Measurements from ENCODE around the gene ATP4A. TPM values are rescaled to one million over a fixed set of nuclear protein-coding genes. Genes with fewer than 3 reads are reported as not detected.
"Not testable (repeated sequence)": the region's sequence is repeated elsewhere in the genome, so short reads cannot be mapped to it uniquely, and the experiment has no call there.

Gene ATP4A
- total RNA-seq = not detected

DNA sequence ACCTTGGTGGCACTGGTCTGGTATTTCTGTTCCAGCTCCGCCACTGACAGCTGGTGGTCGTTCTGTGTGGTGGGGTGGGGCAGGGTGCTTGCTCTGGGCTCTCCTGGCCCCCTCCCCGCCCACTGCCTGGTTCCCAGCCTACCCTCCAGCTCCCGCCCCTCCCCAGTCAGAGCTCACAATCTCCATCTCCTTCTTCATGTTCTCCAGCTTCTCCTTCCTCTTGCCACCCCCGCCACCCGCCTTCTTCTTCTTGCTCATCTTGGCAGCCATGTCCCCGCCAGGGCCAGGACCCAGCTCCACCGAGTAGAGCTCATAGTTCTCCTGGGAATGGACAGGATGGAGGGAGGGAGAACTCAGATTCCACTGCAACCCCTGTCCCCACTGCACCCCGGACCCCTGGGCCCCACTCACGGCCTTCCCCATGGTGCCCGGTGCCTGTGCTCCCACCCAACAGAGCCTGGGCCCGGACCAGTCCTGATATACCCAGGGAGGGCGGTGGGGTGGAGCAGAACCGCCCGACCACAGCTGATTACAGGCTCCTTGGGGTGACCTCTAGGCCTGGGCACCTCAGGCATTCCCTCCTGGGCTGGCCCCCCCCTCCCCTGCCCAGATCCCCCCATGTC, at the start of gene ATP4A:
Gene ATP4A (minus strand): TSS at position 452 of the 623 bp plus-strand sequence. CDS start 29 bp downstream, at position 423.
- no peak for DNase-seq
- H3K4me1 Mint-ChIP-seq = peaks cover 3% of the 10 kb centered on the region
- intact Hi-C loops (cut with DNase I, micrococcal nuclease) = no loop called here
- no peak within 1 kb of the TSS for H3K27ac Mint-ChIP-seq
- ChIA-PET POLR2A (no interaction called here), CTCF (interaction anchor here (0.5 to 1.2 kb wide), 3 partner anchors 15 to 26 kb away, joined by 3 read pairs; no protein-coding TSS in a partner anchor)
- ATAC-seq = no peak
- H3K4me3 Mint-ChIP-seq = no peak within 1 kb of the TSS
- H3K36me3 Mint-ChIP-seq (ENCODE audit: low read depth) = no peaks in the 10 kb centered on the region
- peaks cover 48% of the 10 kb centered on the region for H3K27me3 Mint-ChIP-seq
- no peaks in the 10 kb centered on the region for H3K9me3 Mint-ChIP-seq (ENCODE audit: low read depth)

DNA sequence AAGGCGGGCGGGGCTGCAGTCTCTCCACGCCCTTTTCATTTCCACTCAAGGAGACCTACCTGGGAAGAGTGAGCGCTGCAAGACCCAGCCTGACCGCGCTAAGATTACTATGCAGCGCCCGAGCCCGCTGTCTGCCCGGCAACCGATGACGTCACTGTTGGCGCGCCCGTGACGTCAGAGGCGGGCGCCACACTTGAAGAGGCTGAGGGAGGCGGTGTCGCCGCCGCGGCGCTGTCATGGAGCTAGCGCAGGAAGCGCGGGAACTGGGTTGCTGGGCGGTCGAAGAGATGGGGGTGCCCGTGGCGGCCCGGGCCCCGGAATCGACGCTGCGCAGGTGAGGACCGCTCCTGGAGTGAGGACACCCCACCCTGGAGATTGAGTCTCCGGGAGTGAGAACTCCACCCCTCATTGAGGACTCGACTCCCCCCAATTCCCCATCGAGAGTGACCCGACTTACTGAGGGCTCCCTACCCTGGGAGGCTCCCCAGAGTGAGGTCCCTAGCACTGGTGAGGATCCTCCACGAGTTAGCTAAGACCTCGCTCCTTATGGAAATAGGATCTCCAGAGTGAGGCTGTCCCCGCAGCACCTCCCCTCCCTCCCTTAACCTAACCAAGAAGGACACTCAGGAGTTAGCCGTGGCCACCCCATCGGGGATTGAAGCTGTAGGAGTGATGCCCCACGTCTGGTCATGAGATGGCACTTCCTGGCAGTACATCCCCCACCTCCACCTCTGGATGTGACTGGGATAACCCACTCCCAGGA, 49.3 kb upstream of the ATP4A start, which contains the start of gene HAUS5:
Gene HAUS5 (plus strand): TSS at position 177 of the 763 bp plus-strand sequence. CDS start 60 bp downstream, at position 237.
- intact Hi-C loops (cut with DNase I, micrococcal nuclease) = loop anchor here (1.0 to 5.0 kb wide), 8 partner anchors 16 to 343 kb away; partner anchors contain the start of genes COX6B1 (in 1 of the 2) and TMEM147 (in 1 of the 2)
- peak; percentile 96 for ATAC-seq
- POLR2A ChIA-PET = interaction anchor here (0.7 to 1.0 kb wide), 2 partner anchors 16 to 36 kb away, joined by 3 to 8 read pairs; no protein-coding TSS in a partner anchor
- Mint-ChIP-seq H3K4me1 (peaks cover 23% of the 10 kb centered on the region), H3K4me3 (peak within 1 kb of the TSS; percentile 81), H3K27ac (peak within 1 kb of the TSS; percentile 90), H3K9me3 (ENCODE audit: low read depth) (peaks cover 8% of the 10 kb centered on the region), H3K27me3 (no peaks in the 10 kb centered on the region), H3K36me3 (ENCODE audit: low read depth) (peaks cover 12% of the 10 kb centered on the region)
- peak; percentile 98 for DNase-seq
- CTCF ChIA-PET = interaction anchor here (0.6 to 1.4 kb wide), 8 partner anchors 11 to 494 kb away, joined by 3 to 5 read pairs (median 4); no protein-coding TSS in a partner anchor

DNA sequence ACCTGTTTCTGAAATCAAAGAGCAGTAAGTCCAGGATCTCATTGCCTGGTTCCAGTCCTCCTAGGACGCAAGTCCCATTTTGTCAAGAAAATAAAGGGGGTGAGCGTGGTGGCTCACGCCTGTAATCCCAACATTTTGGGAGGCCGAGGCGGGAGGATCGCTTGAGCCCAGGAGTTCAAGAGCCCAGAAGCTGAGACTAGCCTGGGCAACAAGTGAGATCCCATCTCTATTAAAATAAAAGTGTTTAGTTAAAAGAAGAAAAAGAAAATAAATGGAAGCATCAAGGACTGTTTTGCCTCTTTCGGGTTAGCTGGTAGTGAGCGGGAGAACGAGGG, 48.7 kb upstream of the ATP4A start:
- no peak for ATAC-seq
- intact Hi-C loops (cut with DNase I, micrococcal nuclease) = loop anchor here (1.0 to 5.0 kb wide), 8 partner anchors 16 to 343 kb away; partner anchors contain the start of genes COX6B1 (in 1 of the 2) and TMEM147 (in 1 of the 2)
- POLR2A ChIA-PET = interaction anchor here (1.0 kb wide), 1 partner anchor 16 kb away, joined by 3 read pairs; no protein-coding TSS in a partner anchor
- Mint-ChIP-seq H3K4me3 (peak overlapping the region; percentile 81), H3K9me3 (ENCODE audit: low read depth) (peaks cover 11% of the 10 kb centered on the region), H3K27ac (peak overlapping the region; percentile 90), H3K27me3 (no peaks in the 10 kb centered on the region), H3K4me1 (peaks cover 23% of the 10 kb centered on the region), H3K36me3 (ENCODE audit: low read depth) (peaks cover 12% of the 10 kb centered on the region)
- CTCF ChIA-PET = interaction anchor here (0.6 to 1.4 kb wide), 7 partner anchors 10 to 494 kb away, joined by 3 to 5 read pairs (median 3); no protein-coding TSS in a partner anchor
- DNase-seq = no peak

DNA sequence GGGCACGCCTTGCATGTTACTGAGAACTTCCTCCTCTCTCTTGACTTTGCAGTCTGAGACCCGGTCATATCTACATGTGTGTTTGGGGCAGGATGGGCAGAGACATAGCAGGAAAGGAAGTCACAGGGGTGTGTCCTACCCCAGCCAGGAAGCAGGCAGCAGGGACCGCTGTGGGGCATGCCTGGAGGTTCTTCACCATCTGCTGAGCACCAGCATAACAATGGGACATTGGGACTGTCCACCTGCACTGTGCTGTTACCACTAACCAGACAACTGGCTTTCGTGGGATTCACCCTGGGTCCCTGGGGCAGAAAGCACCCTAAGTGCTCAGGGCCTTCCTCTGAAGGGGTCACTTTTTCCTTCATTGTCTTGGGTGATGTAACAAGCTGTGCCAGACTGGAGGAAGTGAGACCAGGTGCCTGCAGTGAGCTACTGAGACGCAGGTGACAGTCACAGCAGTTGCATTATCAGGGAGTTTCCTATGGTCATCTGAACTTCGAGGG, 46.4 kb upstream of the ATP4A start:
- peaks cover 11% of the 10 kb centered on the region for H3K9me3 Mint-ChIP-seq (ENCODE audit: low read depth)
- intact Hi-C loops (cut with DNase I, micrococcal nuclease) = loop anchor here in 1 of 2 experiments (5.0 kb wide), 1 partner anchor 258 kb away; no protein-coding TSS in a partner anchor
- peak overlapping the region; percentile 44 for H3K27ac Mint-ChIP-seq
- H3K27me3 Mint-ChIP-seq = no peaks in the 10 kb centered on the region
- DNase-seq = peak; percentile 35
- ChIA-PET CTCF (no interaction called here), POLR2A (interaction anchor here (0.7 kb wide), 1 partner anchor 12 kb away, joined by 3 read pairs; no protein-coding TSS in a partner anchor)
- H3K36me3 Mint-ChIP-seq (ENCODE audit: low read depth) = peaks cover 1% of the 10 kb centered on the region
- no peak overlapping the region for H3K4me3 Mint-ChIP-seq
- peaks cover 23% of the 10 kb centered on the region for H3K4me1 Mint-ChIP-seq
- peak; percentile 15 for ATAC-seq

DNA sequence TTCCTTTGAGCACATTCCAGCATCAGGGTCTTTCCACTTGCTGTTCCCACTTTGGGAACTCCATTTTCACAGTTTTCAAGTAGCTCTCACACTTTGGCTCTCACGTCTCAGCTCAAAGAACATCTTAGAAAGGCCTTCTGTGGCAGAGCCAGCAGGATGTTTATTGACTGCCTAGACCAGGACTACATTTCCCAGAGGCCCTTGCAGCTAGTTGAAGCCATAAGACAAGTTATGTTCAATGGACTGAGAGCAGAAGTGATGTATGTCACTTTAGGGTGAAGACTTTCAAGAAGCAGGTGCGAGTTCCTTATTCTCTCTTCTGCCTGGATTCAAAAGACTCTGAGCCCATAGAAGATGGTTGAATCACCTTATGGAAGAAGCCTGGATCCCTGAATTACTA, 44.8 kb upstream of the ATP4A start:
- POLR2A ChIA-PET = no interaction called here
- Mint-ChIP-seq H3K36me3 (ENCODE audit: low read depth) (no peaks in the 10 kb centered on the region), H3K4me3 (no peak overlapping the region), H3K27me3 (no peaks in the 10 kb centered on the region), H3K9me3 (ENCODE audit: low read depth) (peaks cover 11% of the 10 kb centered on the region), H3K27ac (peak overlapping the region; percentile 16), H3K4me1 (peaks cover 19% of the 10 kb centered on the region)
- CTCF ChIA-PET = interaction anchor here (1.0 to 1.2 kb wide), 2 partner anchors 16 to 58 kb away, joined by 3 to 4 read pairs; no protein-coding TSS in a partner anchor
- peak; percentile 21 for DNase-seq
- intact Hi-C loops (cut with DNase I, micrococcal nuclease) = no loop called here
- ATAC-seq = no peak

DNA sequence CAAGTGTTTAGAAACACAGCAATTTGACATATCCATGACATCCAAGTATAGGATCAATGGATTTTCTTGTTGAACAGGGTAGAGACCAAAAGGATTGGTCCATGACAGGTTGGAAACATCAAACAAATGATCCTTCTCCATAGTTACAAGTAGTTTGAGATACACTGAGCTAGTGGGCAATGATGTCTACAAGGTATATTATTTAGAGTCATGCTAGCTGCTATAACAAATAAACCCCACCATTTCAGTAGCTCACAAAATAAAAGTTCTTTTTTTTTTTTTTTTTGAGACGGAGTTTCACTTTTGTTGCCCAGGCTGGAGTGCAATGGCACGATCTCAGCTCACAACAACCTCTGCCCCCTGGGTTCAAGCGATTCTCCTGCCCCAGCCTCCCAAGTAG, 44.2 kb upstream of the ATP4A start:
- H3K27me3 Mint-ChIP-seq = no peaks in the 10 kb centered on the region
- H3K4me1 Mint-ChIP-seq = peaks cover 19% of the 10 kb centered on the region
- H3K36me3 Mint-ChIP-seq (ENCODE audit: low read depth) = no peaks in the 10 kb centered on the region
- DNase-seq (no peak), ATAC-seq (no peak)
- H3K4me3 Mint-ChIP-seq = no peak overlapping the region
- ChIA-PET CTCF (interaction anchor here (1.2 kb wide), 1 partner anchor 58 kb away, joined by 4 read pairs; no protein-coding TSS in a partner anchor), POLR2A (no interaction called here)
- no peak overlapping the region for H3K27ac Mint-ChIP-seq
- intact Hi-C loops (cut with DNase I, micrococcal nuclease) = no loop called here
- H3K9me3 Mint-ChIP-seq (ENCODE audit: low read depth) = peaks cover 11% of the 10 kb centered on the region

DNA sequence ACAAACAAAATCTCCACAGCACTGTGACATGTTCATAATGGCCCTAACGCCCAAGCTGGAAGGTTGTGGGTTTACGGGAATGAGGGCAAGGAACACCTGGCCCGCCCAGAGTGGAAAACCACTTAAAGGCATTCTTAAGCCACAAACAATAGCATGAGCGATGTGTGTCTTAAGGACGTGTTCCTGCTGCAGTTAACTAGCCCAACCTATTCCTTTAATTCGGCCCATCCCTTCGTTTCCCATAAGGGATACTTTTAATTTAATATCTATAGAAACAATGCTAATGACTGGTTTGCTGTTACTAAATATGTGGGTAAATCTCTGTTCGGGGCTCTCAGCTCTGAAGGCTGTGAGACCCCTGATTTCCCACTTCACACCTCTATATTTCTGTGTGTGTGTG, 43.7 kb upstream of the ATP4A start:
- intact Hi-C loops (cut with DNase I, micrococcal nuclease) = not testable (repeated sequence)

DNA sequence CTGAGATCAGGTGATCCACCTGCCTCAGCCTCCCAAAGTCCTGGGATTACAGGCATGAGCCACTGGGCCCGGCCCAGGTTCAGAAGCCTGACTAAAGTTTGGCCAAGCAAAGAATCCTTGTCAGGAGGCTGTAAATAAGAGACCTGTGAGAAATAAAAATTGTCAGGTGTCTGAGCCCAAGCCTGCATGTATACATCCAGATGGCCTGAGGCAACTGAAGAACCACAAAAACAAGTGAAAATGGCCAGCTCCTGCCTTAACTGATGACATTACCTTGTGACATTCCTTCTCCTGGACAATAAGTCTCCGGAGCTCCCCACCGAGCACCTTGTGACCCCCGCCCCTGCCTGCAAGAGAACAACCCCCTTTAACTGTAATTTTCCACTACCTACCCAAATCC, 41.0 kb upstream of the ATP4A start:
- H3K9me3 Mint-ChIP-seq (ENCODE audit: low read depth) = peaks cover 11% of the 10 kb centered on the region
- H3K4me1 Mint-ChIP-seq; ATAC-seq; DNase-seq; intact Hi-C loops (cut with DNase I, micrococcal nuclease); H3K27ac Mint-ChIP-seq; H3K4me3 Mint-ChIP-seq; H3K36me3 Mint-ChIP-seq (ENCODE audit: low read depth); POLR2A ChIA-PET; H3K27me3 Mint-ChIP-seq: not testable (repeated sequence)
- CTCF ChIA-PET = interaction anchor here (0.7 to 1.1 kb wide), 2 partner anchors 20 to 330 kb away, joined by 3 to 4 read pairs; no protein-coding TSS in a partner anchor

More for the DNA sequence above, 43.7 kb upstream of the ATP4A start:
- Mint-ChIP-seq H3K4me1 (peaks cover 18% of the 10 kb centered on the region), H3K9me3 (ENCODE audit: low read depth) (peaks cover 11% of the 10 kb centered on the region)
- H3K27ac Mint-ChIP-seq; H3K27me3 Mint-ChIP-seq; DNase-seq; H3K36me3 Mint-ChIP-seq (ENCODE audit: low read depth); POLR2A ChIA-PET; ATAC-seq; H3K4me3 Mint-ChIP-seq: not testable (repeated sequence)
- CTCF ChIA-PET = interaction anchor here (1.2 kb wide), 1 partner anchor 57 kb away, joined by 4 read pairs; no protein-coding TSS in a partner anchor

DNA sequence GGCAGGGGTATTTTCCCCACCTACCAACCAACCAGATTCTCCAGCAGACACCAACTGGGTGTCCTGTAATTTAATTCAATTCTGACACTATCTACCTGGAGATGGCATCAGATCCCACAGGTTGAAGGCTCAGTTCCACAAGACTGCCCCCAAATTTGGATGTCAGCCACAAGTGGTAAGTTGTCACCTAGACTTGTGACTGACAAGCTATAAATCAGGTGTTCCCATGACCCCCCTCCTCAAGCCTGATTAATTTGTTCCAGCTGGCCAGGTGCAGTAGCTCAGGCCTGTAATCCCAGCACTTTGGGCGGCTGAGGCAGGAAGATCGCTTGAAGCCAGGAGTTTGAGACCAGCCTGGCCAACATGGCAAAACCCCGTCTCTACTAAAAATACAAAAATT, 38.5 kb upstream of the ATP4A start:
- Mint-ChIP-seq H3K9me3 (ENCODE audit: low read depth) (no peaks in the 10 kb centered on the region), H3K4me3 (no peak overlapping the region), H3K36me3 (ENCODE audit: low read depth) (no peaks in the 10 kb centered on the region), H3K27me3 (peaks cover 8% of the 10 kb centered on the region), H3K4me1 (no peaks in the 10 kb centered on the region), H3K27ac (no peak overlapping the region)
- CTCF ChIA-PET = interaction anchor here (0.8 to 1.1 kb wide), 2 partner anchors 9 to 10 kb away, joined by 3 read pairs; partner anchors contain the start of gene HAUS5
- DNase-seq (no peak), ATAC-seq (no peak)
- POLR2A ChIA-PET = no interaction called here
- intact Hi-C loops (cut with DNase I, micrococcal nuclease) = no loop called here

DNA sequence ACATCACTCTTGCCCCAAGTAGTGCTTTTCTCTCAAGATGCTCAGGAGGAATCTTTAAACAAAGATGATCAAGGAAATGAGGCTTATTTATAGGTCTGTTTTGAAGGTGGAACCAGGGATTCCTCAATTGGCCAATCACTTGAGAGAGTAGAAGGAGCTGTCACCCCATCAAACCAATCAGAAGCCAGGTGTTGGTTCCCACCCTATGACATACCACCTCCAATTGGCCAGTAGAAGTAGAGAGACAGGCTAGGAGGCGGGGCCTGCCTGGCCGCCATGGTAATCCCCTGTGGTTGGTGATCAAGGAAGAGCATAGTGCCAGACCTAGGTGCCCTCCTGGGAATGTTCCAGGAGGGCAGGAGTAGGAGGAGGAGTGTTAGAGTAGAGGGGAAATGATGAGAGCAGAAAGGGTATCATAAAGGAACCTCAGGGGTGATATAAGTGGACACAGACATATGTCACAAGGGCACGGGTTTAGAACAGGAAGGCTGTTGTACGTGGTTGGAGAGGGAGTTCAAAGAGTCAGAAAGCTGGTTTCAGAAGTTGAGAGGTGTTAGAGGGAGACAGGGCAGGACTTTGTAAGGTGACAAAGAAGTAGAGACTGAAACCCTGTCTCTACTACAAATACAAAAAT, 33.0 kb upstream of the ATP4A start:
- DNase-seq (peak; percentile 48), ATAC-seq (peak; percentile 99)
- peak overlapping the region; percentile 5 for H3K27ac Mint-ChIP-seq
- H3K9me3 Mint-ChIP-seq (ENCODE audit: low read depth) = no peaks in the 10 kb centered on the region
- ChIA-PET POLR2A (no interaction called here), CTCF (interaction anchor here (0.8 to 1.6 kb wide), 2 partner anchors 40 to 86 kb away, joined by 3 to 7 read pairs; no protein-coding TSS in a partner anchor)
- no peaks in the 10 kb centered on the region for H3K36me3 Mint-ChIP-seq (ENCODE audit: low read depth)
- H3K4me1 Mint-ChIP-seq = peaks cover 4% of the 10 kb centered on the region
- peaks cover 11% of the 10 kb centered on the region for H3K27me3 Mint-ChIP-seq
- intact Hi-C loops (cut with DNase I, micrococcal nuclease) = no loop called here
- H3K4me3 Mint-ChIP-seq = no peak overlapping the region

DNA sequence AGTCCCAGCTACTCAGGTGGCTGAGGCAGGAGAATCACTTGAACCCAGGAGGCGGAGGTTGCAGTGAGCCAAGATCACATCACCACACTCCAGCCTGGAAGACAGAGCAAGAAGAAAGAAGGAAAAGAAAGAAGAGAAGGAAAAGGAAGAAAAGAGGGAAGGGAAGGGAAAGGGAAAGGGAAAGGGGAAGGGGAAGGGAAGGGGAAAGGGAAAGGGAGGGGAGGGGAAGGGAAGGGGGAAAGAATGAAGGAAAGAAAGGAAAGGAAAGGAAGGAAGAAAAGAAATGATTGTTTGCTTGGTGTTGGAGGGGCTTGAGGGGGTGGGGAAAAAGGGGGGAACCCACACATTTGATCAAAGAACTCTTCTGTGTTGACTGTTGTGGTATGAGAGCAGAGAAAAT, 32.5 kb upstream of the ATP4A start:
- Mint-ChIP-seq H3K36me3 (ENCODE audit: low read depth) (no peaks in the 10 kb centered on the region), H3K4me3 (no peak overlapping the region), H3K27me3 (peaks cover 10% of the 10 kb centered on the region), H3K9me3 (ENCODE audit: low read depth) (no peaks in the 10 kb centered on the region), H3K27ac (no peak overlapping the region), H3K4me1 (peaks cover 4% of the 10 kb centered on the region)
- intact Hi-C loops (cut with DNase I, micrococcal nuclease) = no loop called here
- POLR2A ChIA-PET = no interaction called here
- no peak for ATAC-seq
- CTCF ChIA-PET = no interaction called here
- no peak for DNase-seq

Measured in activated CD4-positive, alpha-beta T cell treated with anti-CD3 and anti-CD28 coated beads for 36 hours (primary cell).